DMS153 (cell line): ENCODE measurements around the gene PATL2.
"Not testable (repeated sequence)": the region's sequence is repeated elsewhere in the genome, so short reads cannot be mapped to it uniquely, and the experiment has no call there.

Source experiments
- DNase-seq: peaks from one replicate; lab custom pipeline; 2025; lab: John Stamatoyannopoulos, UW

The PATL2 gene

GRCh38 chr15:44690245-44690644 lies 20.9 kb downstream of the PATL2 start:
- DNase-seq = not testable (repeated sequence)

- DNase-seq = not testable (repeated sequence)
Measured at GRCh38 chr15:44689318-44689717, 21.8 kb downstream of the PATL2 start.

GRCh38 chr15:44682809-44683682 lies 28.1 kb downstream of the PATL2 start:
- peak; percentile 53 for DNase-seq

- DNase-seq = no peak
Measured at GRCh38 chr15:44682211-44682610, 28.9 kb downstream of the PATL2 start.

GRCh38 chr15:44676676-44677075 lies 34.4 kb downstream of the PATL2 start:
- DNase-seq = no peak

- no peak for DNase-seq
Measured at GRCh38 chr15:44675911-44676310, 35.2 kb downstream of the PATL2 start.

- DNase-seq = no peak
Measured at GRCh38 chr15:44673639-44674038, 37.5 kb downstream of the PATL2 start.

- DNase-seq = no peak
Measured at GRCh38 chr15:44670087-44670950, 40.8 kb downstream of the PATL2 start.

GRCh38 chr15:44668921-44669320 lies 42.2 kb downstream of the PATL2 start:
- DNase-seq = no peak

- no peak for DNase-seq
Measured at GRCh38 chr15:44667039-44667360, 44.1 kb downstream of the PATL2 start.

GRCh38 chr15:44666210-44667038 lies 44.7 kb downstream of the PATL2 start:
- no peak for DNase-seq

- peak; percentile 85 for DNase-seq
Measured at GRCh38 chr15:44663410-44664308, 47.5 kb downstream of the PATL2 start, which contains the start of gene SPG11. Gene SPG11, minus strand, starts transcription at chr15:44663662. Its CDS starts 15 bp downstream, at chr15:44663647.

GRCh38 chr15:44662478-44663409 lies 48.4 kb downstream of the PATL2 start:
- DNase-seq = peak; percentile 2

GRCh38 chr15:44661576-44661975 lies 49.5 kb downstream of the PATL2 start:
- DNase-seq = no peak

- DNase-seq = no peak
Measured at GRCh38 chr15:44659056-44659455, 52.1 kb downstream of the PATL2 start.

- no peak for DNase-seq
Measured at GRCh38 chr15:44657378-44657777, 53.7 kb downstream of the PATL2 start.

GRCh38 chr15:44656913-44657312 lies 54.2 kb downstream of the PATL2 start:
- DNase-seq = no peak

GRCh38 chr15:44656298-44656697 lies 54.8 kb downstream of the PATL2 start:
- DNase-seq = no peak

GRCh38 chr15:44654858-44655257 lies 56.3 kb downstream of the PATL2 start:
- no peak for DNase-seq

- DNase-seq = no peak
Measured at GRCh38 chr15:44647637-44648036, 63.5 kb downstream of the PATL2 start.
